Fibroblast of skin of scalp (primary cell): ENCODE data around the gene LZIC.

Experiments used
- DNase-seq: peaks from one replicate; pipeline ENCODE4 v3.0.0-alpha.2; 2013

Gene LZIC

DNA sequence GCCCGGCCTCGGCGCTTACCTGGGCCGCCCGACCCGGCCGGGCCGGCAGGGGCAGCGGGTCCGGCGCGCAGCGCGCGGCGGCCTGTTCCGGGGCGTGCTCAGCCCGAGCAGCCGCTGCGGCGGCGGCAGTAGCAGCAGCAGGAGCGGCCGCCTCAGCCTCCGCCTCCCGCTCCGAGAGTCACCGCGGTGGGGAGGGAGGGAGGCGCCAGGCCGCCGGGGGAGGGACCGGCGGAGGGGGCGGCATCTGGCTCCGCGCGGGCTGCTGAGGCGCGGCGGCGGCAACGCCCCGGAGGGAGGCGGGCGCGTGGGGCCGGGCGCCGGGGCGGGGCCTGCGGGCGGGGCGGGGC, 33.1 kb downstream of the LZIC start, which contains the start of gene CTNNBIP1:
Gene CTNNBIP1, minus strand, starts transcription at position 194 of the 347 bp plus-strand sequence. CDS start 38,205 bp downstream, outside the sequence.
- DNase-seq, result no peak

GRCh38 chr1:9909234-9910046, 33.8 kb downstream of the LZIC start:
- no peak for DNase-seq

- no peak for DNase-seq
These were observed 34.3 kb downstream of the LZIC start for GRCh38 chr1:9908871-9909233.

DNA sequence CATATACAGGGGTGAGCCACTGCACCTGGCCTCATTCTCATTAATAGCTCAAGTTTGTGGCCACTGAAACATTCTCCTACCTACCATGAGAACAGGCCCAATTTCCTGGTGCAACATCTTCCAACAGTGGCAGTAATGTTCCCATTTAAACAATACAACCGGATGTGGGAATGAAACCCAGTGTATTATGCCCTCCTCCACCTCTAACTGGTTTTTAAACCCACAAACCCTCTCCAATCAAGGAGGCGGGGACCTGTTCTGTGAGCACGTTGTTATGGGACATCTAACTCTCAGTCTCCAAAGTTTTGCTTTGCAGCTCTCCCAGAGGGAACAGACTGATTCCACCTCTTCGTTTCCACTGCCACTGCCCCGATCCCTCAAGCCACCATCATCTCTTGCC, 35.8 kb downstream of the LZIC start:
- DNase-seq, result no peak

- no peak for DNase-seq
These were observed 36.7 kb downstream of the LZIC start for GRCh38 chr1:9906466-9906865.

GRCh38 chr1:9905010-9905409, 38.2 kb downstream of the LZIC start:
- DNase-seq, result peak; percentile 69

DNA sequence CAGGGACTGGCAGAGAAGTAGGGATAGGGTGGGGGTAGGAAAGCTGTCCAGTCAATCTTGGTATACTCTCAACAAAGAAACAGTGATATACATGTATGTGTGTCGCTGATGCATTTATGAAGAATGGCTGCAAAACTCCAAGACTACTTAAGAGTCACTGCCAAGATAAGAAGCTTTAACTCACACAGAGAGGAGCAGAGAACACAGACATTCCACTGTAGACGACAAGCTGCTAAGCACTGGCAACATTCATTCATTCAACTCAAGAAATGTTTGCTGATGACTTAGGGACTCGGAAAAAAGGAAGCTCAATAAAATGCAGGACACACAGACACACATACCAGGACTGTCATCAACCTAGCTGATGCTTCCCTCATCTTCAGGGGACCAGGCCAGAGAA, 38.6 kb downstream of the LZIC start:
- DNase-seq, result peak; percentile 67

GRCh38 chr1:9903801-9904527, 39.2 kb downstream of the LZIC start:
- no peak for DNase-seq

- no peak for DNase-seq
These were observed 41.1 kb downstream of the LZIC start for GRCh38 chr1:9902060-9902452.

DNA sequence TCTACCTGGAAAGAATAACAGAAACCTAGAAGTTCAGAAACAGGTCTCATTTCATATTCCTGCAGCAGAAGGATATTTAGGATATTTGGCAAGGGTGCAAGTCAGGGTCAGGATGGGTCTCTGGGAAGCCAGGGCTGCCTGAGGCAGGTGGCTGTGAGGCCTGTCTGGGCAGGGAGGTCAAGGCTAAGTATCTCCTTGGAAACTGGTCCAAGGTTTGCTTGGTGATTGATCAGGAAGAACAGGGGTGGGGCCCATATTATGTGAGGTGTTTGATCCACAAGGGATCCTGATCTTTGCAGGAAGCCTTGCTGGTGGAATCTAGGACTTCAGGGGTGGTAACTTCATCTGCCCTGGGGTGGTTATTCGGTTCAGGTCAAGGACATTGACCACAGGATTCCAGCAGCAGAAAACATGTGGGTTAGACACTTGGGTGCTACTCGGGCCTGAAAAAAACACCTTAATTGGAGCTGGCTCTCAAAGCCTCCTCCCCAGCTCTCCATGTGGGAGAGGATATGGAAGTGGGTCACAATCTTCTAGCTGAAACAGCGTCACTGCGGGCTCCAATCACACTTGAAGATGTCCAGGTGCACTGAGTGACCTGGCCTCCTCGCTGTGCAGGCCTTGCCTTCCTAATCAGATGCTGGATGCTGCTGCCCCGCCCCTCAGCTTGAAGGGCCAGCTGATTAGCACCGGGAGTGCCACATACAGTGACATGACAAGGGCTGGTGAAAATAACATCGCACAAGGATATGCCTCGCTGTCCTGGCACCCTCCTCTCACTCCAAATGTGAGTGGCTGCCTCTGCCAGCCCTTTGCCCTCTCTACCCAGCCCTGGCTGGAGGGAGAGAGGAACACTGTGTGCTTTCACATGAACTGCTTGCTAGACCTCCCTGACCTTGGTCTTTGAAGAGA, 41.8 kb downstream of the LZIC start:
- no peak for DNase-seq

DNA sequence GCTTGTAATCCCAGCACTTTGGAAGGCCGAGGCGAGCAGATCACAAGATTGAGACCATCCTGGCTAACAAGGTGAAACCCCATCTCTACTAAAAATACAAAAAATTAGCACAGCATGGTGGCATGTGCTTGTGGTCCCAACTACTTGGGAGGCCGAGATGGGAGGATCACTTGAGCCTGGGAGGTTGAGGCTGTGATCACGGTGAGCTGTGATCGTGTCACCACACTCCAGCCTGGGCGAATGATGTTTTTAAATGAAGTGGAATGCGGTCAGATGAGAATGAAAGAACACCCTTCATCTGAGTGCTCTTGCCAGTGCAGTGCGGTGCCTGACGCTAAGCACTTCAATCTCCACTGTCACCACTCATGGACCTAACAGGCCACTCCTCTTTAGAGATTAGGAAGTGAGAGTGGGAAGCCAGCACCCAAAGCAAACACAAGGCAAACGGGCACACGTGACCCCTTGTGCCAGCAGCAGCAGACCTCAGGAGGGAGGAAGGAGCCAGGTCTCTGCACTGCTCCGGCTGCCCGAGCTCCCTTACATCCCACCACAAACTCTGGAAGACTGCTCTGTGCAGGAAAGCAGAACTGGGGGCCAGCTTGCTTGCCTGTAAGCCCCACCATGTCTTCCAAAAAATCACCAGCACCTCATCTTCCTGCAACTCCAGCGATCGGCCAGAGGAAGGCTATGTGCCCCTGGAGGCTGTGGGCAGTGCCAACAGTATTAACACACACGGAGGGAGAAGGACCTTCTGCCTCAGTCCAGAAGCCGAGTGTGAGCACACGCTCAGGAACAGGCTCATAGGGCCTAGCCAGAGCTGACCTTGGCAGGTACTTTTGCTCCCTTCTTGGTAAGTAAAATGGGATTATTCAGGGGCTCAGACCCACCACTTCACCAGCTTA, 42.8 kb downstream of the LZIC start:
- no peak for DNase-seq

GRCh38 chr1:9894115-9894514, 49.1 kb downstream of the LZIC start:
- DNase-seq, result no peak

DNA sequence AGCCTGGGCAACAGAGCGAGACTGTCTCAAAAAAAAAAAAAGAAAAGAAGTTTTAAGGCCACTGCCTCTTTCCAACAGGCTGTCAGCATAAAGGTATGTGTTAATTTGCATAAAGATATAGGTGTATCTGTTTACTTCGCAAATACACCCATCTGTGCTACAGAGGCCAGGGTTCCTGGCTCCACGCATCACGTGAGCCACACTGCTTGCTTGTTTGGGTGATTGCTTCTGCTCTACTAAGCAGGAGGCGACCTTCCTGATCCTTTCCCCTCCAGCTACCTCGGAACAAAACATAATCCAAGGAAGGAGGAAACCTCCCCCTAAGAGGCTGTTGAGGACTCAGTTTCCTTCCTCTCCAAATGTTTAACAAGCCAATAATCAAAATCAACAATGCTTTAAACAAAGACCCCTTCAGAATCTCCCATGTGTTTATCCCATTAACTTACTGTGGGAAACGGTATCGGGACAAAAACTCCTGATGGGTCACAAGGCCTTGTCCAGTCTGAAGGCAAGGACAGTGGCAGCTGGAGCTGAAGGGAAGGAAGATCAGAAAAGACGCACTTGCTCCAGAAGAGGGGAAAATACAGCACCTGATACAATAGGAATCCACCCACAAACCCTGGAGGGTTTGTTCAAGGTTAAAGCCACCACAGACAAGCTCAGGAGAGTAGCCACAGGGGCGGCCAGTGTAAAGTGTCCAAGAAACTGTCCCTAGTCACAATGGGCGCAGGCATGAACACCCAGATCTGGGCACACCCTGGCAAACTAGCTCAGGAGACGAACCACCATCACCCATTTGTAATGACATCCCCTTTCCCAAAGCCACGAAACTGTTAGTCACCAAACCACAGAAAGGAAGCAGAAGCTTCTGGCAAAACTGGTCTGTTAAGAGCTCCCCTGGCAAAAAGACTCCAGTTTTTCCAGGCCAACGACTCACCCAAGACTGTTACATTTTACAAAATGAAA, 50.3 kb downstream of the LZIC start:
- DNase-seq, result peak; percentile 74

GRCh38 chr1:9891207-9891606, 52.0 kb downstream of the LZIC start:
- DNase-seq, result peak; percentile 49

DNA sequence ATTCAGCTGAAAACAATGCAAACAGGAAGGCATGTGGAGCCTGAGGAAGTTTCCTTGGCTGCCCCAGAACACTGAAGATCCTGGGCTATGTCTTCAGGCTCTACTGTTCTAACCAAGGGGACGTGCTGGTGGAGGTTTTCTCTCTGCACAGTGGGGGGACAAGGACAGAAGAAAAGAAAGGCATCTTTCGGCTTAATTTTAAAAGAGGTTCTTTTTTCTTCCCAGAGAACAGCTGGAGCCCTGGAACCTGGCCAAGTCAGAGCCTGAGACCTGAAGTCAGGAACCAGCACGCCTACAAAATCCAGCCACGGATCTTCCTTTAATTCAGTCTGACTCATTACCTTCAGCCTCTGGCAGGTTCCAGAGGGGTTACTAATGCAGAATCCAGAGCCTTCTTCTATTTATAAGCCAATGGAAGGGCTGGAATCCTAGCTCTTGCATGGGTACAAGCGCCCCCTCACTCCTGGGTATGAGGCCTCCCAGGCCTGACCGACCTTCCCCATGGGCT, 52.9 kb downstream of the LZIC start:
- DNase-seq, result peak; percentile 91

DNA sequence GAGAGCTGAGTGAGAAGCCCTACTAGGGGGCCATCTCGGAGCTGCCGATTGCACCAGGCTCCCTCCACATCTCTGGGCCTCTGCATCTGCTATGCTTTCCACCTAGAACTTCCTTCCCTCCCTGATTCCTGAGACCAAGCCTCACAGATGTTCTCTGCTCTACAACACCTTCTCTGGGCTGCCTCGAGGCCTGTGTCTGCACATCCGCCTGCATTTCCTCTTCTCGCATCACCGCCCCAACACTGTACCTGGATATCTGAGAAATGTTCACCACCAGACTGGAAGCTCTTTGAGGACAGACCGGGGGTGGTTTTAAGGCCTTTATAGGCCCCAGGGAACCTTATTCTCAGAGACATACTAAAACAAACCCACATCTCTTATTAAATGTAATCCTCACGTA, 53.8 kb downstream of the LZIC start:
- no peak for DNase-seq

- no peak for DNase-seq
These were observed 54.3 kb downstream of the LZIC start for GRCh38 chr1:9888886-9889285.

- DNase-seq, result no peak
These were observed 56.1 kb downstream of the LZIC start for GRCh38 chr1:9887070-9887469.

- peak; percentile 8 for DNase-seq
These were observed 57.0 kb downstream of the LZIC start for GRCh38 chr1:9886092-9886742.

- no peak for DNase-seq
These were observed 58.4 kb downstream of the LZIC start for GRCh38 chr1:9884805-9885204.
